ENCODE measurements around the gene ZNF516. TPM values are rescaled to one million over a fixed set of nuclear protein-coding genes. Genes with fewer than 3 reads are reported as not detected.

The ZNF516 gene
- total and polyA plus RNA-seq, 7 donors, result 2.1 to 29.9 (median 24.3) TPM

DNA sequence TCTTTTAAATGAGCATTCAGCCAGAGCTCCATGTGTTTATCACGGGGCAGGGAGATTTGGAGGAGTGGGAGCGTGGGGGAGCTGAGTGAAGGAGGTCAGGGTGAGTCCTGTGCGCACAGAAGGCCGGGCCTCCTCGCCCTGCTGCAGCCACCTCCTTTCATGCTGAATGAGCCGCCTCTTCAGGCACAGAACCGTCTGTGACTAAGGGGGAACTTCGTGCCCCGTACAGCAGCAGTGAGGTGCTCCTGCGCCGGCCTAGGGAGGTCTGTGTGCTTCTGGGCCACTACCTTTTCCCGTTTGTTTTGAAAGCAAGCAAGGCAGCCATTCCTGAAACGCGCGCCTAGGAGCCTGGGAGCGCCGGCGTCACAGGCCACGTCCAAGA, 27.1 kb upstream of the ZNF516 start:
- intact Hi-C loops (cut with DNase I), result no loop called here
- WGBS, 2 donors, result 86% methylated on average over 19 of the region's 19 CpGs
- H3K27ac ChIP-seq, result no peak overlapping the region

DNA sequence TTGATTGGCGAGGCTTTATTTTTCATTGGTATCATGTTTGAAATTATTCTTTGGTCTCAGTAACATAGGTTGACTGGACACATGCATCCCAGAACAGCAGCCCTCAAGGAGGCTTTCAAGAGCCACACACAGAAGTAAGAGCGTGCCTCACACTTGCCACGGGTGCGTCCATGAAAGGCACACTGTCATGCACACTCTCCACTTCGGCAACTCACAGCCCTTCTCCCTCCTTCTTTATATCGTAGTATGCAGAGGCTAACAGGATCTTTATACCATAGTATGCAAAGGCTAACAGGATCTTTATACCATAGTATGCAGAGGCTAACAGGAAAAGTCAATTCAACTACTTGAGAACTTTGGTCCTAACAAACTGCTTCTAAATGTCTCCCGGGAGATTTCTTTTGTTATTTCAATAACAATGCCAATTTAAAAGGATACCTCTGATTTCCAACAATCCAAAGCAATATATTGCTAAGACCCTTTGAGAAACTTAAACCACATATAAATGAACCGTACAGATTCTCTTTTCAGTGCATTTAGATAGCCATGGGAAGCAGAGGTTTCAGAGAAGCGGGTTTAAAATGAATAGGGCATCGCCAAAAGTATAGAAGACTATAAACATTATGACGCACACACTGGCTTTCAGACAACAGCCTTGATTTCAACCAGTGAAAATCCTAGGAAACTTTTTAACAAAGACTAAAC, 26.5 kb upstream of the ZNF516 start:
- intact Hi-C loops (cut with DNase I), result no loop called here
- H3K36me3 ChIP-seq, result no peaks in the 10 kb centered on the region
- peaks cover 0 to 4% (median 0%) of the 10 kb centered on the region in 3 donors for H3K27me3 ChIP-seq
- no peak overlapping the region for H3K27ac ChIP-seq
- H3K4me1 ChIP-seq, result no peaks in the 10 kb centered on the region
- no peak overlapping the region for H3K4me3 ChIP-seq
- H3K9me3 ChIP-seq, result no peaks in the 10 kb centered on the region
- DNase-seq, result no peak
- 74 to 82% methylated on average over 11 of the region's 11 CpGs for WGBS, 2 donors
- TF ChIP-seq, protein P1, sequence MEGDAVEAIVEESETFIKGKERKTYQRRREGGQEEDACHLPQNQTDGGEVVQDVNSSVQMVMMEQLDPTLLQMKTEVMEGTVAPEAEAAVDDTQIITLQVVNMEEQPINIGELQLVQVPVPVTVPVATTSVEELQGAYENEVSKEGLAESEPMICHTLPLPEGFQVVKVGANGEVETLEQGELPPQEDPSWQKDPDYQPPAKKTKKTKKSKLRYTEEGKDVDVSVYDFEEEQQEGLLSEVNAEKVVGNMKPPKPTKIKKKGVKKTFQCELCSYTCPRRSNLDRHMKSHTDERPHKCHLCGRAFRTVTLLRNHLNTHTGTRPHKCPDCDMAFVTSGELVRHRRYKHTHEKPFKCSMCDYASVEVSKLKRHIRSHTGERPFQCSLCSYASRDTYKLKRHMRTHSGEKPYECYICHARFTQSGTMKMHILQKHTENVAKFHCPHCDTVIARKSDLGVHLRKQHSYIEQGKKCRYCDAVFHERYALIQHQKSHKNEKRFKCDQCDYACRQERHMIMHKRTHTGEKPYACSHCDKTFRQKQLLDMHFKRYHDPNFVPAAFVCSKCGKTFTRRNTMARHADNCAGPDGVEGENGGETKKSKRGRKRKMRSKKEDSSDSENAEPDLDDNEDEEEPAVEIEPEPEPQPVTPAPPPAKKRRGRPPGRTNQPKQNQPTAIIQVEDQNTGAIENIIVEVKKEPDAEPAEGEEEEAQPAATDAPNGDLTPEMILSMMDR (IDR thresholded peaks at IDR 0.05), result no peak
- TF ChIP-seq POLR2A (IDR thresholded peaks at IDR 0.05), result no peak
- TF ChIP-seq POLR2AphosphoS5 (IDR thresholded peaks at IDR 0.05), result no peak
- no peak for TF ChIP-seq EP300 (IDR thresholded peaks at IDR 0.05)

More for the DNA sequence above, 27.1 kb upstream of the ZNF516 start:
- H3K27me3 ChIP-seq, result peaks cover 0 to 4% (median 0%) of the 10 kb centered on the region in 3 donors
- H3K4me1 ChIP-seq, result no peaks in the 10 kb centered on the region
- no peak for DNase-seq
- no peaks in the 10 kb centered on the region for H3K36me3 ChIP-seq
- H3K4me3 ChIP-seq, result no peak overlapping the region
- H3K9me3 ChIP-seq, result no peaks in the 10 kb centered on the region
- TF ChIP-seq EP300 (IDR thresholded peaks at IDR 0.05) (no peak), POLR2A (IDR thresholded peaks at IDR 0.05) (no peak), POLR2AphosphoS5 (IDR thresholded peaks at IDR 0.05) (no peak)
- TF ChIP-seq, protein P1 (IDR thresholded peaks at IDR 0.05), result no peak

DNA sequence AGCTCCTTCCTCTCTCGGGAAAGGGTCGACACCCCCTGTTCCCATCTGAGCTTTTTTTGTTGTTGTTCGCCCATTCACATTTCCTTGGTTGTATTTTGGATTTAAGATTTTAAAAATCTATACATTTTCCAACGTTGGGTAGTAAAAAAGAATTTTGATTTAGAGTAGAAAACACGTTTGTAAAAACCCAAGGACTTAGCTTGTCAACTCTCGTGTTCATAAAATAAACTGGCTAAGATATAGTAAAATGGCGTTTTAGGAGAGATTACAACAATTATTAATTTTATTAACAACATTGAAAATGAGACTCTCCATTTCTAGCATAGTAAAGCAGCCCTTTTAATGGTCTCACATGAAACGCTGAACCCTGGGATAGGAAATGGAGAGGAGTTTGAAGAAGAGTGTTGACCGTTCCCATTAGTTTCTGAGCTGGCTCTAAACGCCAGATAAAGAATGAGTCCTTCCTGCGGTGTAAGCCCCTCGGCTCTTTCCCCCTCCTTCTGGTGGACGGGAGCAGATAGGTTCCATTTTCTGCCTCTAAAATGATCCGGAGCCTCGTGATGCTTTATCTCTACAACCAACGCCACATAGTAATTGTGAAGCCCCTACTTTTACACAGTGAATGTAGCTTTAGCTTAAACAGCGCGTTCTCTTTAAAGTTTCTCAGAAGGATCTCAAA, 24.0 kb upstream of the ZNF516 start:
- no peak for DNase-seq
- intact Hi-C loops (cut with DNase I), result no loop called here
- H3K27ac ChIP-seq, result peak overlapping the region; percentile 51 to 58 (median 54)
- 42 to 69% methylated on average over 18 of the region's 18 CpGs for WGBS, 2 donors
- H3K4me1 ChIP-seq, result no peaks in the 10 kb centered on the region
- no peaks in the 10 kb centered on the region for H3K9me3 ChIP-seq
- peak overlapping the region; percentile 4 to 37 (median 24) for H3K4me3 ChIP-seq
- peaks cover 0 to 4% (median 0%) of the 10 kb centered on the region in 3 donors for H3K27me3 ChIP-seq
- TF ChIP-seq POLR2AphosphoS5 (IDR thresholded peaks at IDR 0.05) (peak in 1 of 4 donors; percentile 7), EP300 (IDR thresholded peaks at IDR 0.05) (no peak)
- no peaks in the 10 kb centered on the region for H3K36me3 ChIP-seq

DNA sequence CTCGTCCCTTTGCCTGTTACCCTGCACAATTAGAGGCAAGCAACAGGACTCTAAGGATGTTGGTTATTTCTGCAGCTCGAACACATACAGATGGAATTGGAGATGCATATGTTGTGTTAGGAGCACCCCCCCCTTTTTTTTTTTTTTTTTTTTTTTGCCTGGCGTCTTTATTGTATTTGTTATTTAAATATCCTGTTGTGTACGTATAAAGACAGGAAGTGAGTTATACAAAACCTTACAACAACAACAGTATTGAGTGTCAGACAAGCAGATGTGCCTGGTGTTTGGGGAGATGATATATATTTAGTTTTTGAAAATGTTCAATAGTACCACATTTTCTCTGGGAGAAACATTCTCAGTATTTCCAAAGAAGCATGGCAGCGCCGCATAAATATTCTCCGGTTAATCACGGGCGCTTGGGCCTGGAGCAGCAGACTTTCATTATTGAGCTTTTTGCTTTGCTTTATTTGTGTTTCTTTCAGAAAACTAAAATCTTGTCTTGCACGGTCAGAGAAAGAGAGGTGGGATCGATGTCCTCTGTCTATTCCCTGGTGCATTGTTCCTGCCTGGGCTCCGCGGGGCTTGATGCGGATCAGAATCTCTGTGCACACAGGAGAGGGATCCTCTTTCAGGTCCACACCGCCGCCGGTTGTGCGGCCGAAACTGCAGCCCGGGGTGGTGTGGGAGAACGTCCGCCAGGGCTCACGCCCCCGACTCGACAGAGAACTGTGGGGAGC, 23.2 kb upstream of the ZNF516 start:
- peak overlapping the region; percentile 51 to 58 (median 54) for H3K27ac ChIP-seq
- H3K4me3 ChIP-seq, result peak overlapping the region; percentile 4 to 37 (median 24)
- peaks cover 0 to 4% (median 0%) of the 10 kb centered on the region in 3 donors for H3K27me3 ChIP-seq
- H3K36me3 ChIP-seq, result no peaks in the 10 kb centered on the region
- H3K4me1 ChIP-seq, result no peaks in the 10 kb centered on the region
- no peak for TF ChIP-seq POLR2AphosphoS5 (IDR thresholded peaks at IDR 0.05)
- TF ChIP-seq, protein P1 (IDR thresholded peaks at IDR 0.05), result peak in 1 of 4 experiments; percentile 9
- no peak for DNase-seq
- WGBS, 2 donors, result 31 to 66% methylated on average over 25 of the region's 25 CpGs
- no peaks in the 10 kb centered on the region for H3K9me3 ChIP-seq
- intact Hi-C loops (cut with DNase I), result no loop called here

DNA sequence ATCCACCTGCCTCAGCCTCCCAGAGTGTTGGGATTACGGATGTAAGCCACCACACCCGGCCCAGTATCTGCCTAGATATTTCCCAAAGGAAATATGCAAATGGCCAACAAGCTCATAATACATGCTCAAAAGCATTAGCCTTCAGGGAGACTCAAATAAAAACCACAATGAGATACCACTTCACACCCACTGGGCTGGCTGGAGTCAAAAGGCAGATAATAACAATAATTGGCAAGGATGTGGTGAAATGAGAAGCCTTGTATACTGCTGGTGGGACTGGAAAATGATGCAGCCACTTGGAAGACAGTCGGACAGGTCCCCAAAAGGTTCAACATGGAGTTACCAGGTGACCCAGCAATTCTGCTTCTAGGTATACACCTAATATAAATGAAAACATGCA, 20.5 kb upstream of the ZNF516 start:
- WGBS, 2 donors, result 78 to 90% methylated on average over 3 of the region's 3 CpGs
- Histone ChIP-seq H3K27me3 (peaks cover 0 to 4% (median 0%) of the 10 kb centered on the region in 3 donors), H3K36me3 (no peaks in the 10 kb centered on the region), H3K4me3 (no peak overlapping the region), H3K9me3 (no peaks in the 10 kb centered on the region), H3K4me1 (no peaks in the 10 kb centered on the region), H3K27ac (no peak overlapping the region)
- TF ChIP-seq, protein P1 (IDR thresholded peaks at IDR 0.05), result no peak
- TF ChIP-seq POLR2AphosphoS5 (IDR thresholded peaks at IDR 0.05) (no peak), POLR2A (IDR thresholded peaks at IDR 0.05) (no peak), EP300 (IDR thresholded peaks at IDR 0.05) (no peak)
- DNase-seq, result no peak
- intact Hi-C loops (cut with DNase I), result no loop called here

All from sigmoid colon (tissue), 7 donors.